Measurements from ENCODE around the gene CLDN14. TPM values are rescaled to one million over a fixed set of nuclear protein-coding genes. Genes with fewer than 3 reads are reported as not detected.

CLDN14 gene
- total RNA-seq, 2 experiments from 2014 or later, result not detected

DNA sequence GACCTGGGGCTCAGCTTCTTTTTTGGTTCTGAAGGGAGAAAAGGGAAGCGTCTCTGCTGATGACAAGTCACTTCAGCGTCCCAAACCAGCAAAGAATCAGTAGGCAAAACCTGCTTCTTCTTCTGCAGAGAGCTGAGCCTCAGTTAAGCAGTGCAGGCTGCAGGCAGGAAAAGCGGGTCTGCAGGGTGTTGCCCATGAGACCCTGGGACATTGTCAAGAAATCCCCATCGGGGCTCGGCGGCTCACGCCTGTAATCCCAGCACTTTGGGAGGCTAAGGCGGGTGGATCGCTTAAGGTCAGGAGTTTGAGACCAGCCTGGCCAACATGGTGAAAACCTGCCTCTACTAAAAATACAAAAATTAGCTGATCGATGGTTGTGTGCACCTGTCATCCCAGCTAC, 16.7 kb downstream of the CLDN14 start:
- no peak for DNase-seq
- CTCF ChIA-PET, result interaction anchor here (0.5 kb wide), 1 partner anchor 1830 kb away, joined by 3 read pairs; no protein-coding TSS in a partner anchor

DNA sequence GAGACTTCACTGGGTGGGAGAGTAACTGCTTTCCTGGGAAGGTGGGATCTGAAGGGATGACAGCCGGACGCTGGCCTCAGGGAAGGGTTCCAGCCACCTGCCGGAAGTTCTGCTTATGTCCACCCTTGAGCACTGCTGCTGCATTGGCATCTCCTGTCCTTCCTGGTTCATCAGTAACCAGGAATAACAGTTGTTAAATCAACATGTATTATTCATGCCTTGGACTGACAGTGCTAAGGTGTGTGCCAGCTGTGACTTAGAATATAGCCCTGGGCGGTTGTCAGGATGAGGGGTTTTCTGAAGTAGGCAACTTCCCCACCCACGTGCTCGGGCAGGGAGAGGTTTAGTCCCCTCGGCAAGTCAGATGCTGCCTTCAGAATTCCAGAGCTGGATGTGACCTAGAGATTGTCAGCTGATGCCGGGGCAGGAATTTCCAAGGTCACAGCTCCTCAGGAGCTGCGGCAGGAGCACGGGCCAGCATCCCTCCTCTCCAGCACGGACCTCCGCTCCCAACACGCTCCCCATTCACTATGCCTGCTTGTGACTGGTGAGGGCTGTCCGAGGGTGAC, 17.9 kb downstream of the CLDN14 start:
- Mint-ChIP-seq H3K4me1 (ENCODE audit: low read depth) (no peaks in the 10 kb centered on the region), H3K36me3 (no peaks in the 10 kb centered on the region), H3K27me3 (no peaks in the 10 kb centered on the region), H3K9me3 (no peaks in the 10 kb centered on the region), H3K27ac (no peak overlapping the region), H3K4me3 (no peak overlapping the region)
- ChIA-PET POLR2A (no interaction called here), CTCF (interaction anchor here (0.6 kb wide), 1 partner anchor 12 kb away, joined by 3 read pairs; no protein-coding TSS in a partner anchor)
- intact Hi-C loops (cut with micrococcal nuclease), result no loop called here
- DNase-seq, result no peak

More for the DNA sequence above, 16.7 kb downstream of the CLDN14 start:
- no peak overlapping the region for H3K27ac Mint-ChIP-seq
- H3K27me3 Mint-ChIP-seq, result no peaks in the 10 kb centered on the region
- intact Hi-C loops (cut with micrococcal nuclease), result no loop called here
- no peaks in the 10 kb centered on the region for H3K9me3 Mint-ChIP-seq
- no peak overlapping the region for H3K4me3 Mint-ChIP-seq
- POLR2A ChIA-PET, result no interaction called here
- no peaks in the 10 kb centered on the region for H3K36me3 Mint-ChIP-seq
- H3K4me1 Mint-ChIP-seq (ENCODE audit: low read depth), result no peaks in the 10 kb centered on the region

DNA sequence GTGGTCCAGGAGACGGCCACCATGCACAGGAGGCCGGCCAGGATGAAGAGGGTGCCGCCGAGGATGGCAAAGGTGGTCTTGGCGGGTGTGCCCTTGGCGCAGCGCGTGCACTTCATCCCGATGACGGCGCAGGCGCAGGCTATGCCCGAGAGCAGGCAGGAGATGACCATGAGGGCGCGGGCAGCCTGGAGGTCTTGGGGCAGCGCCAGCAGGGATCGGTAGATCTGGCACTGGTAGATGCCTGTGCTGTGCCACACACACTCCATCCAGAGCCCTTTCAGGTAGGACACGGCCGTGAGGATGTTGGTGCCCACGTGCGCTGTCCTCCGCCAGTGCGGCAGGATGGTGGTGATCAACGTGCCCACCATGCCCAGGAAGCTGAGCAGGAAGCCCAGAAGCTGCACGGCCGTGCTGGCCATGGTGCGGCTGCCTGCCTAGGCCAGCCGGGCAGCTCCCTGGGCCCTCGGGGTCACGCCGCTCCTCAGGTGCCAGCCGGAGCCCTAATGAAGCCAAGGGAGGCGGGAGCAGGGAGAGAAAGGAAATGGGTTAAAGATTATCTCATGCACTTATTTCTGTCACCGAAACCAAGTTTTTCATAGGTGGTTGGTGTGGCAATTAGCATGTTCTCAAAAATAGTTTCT, 18.5 kb downstream of the CLDN14 start:
- Mint-ChIP-seq H3K27me3 (peaks cover 1% of the 10 kb centered on the region), H3K27ac (no peak overlapping the region), H3K4me3 (no peak overlapping the region), H3K4me1 (ENCODE audit: low read depth) (no peaks in the 10 kb centered on the region), H3K9me3 (no peaks in the 10 kb centered on the region), H3K36me3 (no peaks in the 10 kb centered on the region)
- no peak for DNase-seq
- CTCF ChIA-PET, result no interaction called here
- intact Hi-C loops (cut with micrococcal nuclease), result no loop called here
- POLR2A ChIA-PET, result no interaction called here

DNA sequence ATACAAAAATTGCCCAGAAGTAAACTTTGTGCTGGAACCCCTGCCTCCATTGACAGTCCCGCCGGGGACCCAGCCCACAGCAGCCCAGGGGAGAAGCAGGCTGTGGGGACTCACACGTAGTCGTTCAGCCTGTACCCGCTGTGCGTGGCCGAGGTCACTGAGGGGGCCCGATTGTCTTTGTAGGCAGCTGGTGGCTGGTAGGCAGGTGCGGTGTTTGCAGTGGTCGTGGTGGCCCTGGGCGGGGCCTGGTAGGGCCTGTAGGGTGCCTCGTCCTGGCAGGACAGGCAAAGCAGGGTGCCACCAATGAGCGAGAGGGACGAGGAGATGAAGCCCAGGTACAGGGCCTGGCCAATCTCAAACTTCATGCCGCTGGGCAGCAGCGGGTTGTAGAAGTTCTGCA, 19.1 kb downstream of the CLDN14 start:
- intact Hi-C loops (cut with micrococcal nuclease), result no loop called here
- DNase-seq, result no peak
- ChIA-PET POLR2A (no interaction called here), CTCF (no interaction called here)
- Mint-ChIP-seq H3K36me3 (no peaks in the 10 kb centered on the region), H3K27ac (no peak overlapping the region), H3K4me1 (ENCODE audit: low read depth) (no peaks in the 10 kb centered on the region), H3K4me3 (no peak overlapping the region), H3K27me3 (peaks cover 1% of the 10 kb centered on the region), H3K9me3 (no peaks in the 10 kb centered on the region)

DNA sequence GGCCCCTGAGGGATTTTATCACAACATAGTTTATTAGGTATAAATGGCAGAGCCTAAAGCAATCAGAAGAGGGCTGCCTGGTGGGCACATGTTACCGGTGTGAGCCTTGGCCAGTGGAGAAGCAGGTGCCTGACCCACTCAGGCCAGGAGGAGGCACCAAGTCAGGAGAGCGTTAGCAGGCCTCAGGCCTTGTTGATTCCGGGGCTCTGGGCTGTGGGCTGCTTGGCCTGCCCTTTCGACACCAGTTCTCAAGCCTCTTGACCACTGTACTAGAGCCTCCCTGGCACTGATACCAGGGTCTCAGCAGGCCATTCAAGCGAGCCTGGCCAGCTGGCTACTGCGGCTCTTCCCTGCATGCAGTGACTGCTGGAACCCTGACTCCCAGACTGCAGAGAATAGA, 20.8 kb downstream of the CLDN14 start:
- POLR2A ChIA-PET, result no interaction called here
- no peaks in the 10 kb centered on the region for H3K36me3 Mint-ChIP-seq
- peaks cover 1% of the 10 kb centered on the region for H3K27me3 Mint-ChIP-seq
- no peak overlapping the region for H3K4me3 Mint-ChIP-seq
- no peak for DNase-seq
- CTCF ChIA-PET, result no interaction called here
- no peaks in the 10 kb centered on the region for H3K4me1 Mint-ChIP-seq (ENCODE audit: low read depth)
- H3K9me3 Mint-ChIP-seq, result no peaks in the 10 kb centered on the region
- no peak overlapping the region for H3K27ac Mint-ChIP-seq
- intact Hi-C loops (cut with micrococcal nuclease), result no loop called here

DNA sequence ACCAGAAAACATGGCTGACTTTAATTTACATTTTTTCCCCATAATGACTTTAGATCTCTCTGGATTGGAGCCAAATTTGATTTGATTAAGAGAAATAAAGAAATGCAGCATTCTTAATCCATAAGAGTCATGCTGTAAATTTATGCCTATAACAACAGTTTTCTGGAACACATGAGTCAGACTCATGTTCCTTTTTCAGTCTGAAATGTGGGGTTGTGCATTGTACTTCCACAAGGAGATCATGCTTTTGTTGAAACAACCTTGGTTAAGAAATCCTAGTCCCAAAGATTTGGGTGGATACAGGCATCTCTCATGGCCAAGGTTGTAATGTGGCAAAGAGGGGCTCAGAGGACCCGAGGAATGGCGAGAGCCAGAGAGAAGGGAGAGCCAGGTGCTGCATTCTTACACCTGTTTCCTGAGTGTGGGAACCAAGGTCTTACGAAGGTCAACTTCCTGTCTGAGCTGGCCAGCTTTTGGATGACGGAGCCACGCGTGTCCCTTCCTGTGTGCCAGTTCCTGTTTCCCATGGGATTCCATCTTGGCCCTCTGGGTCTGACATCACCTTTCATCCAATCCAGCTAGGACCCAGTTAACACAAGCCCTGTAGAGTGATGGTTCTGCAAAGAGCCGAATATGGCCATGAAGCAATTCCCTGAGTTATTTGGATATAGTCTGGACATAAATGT, 23.1 kb downstream of the CLDN14 start:
- CTCF ChIA-PET, result no interaction called here
- no peak for DNase-seq
- POLR2A ChIA-PET, result no interaction called here
- Mint-ChIP-seq H3K4me3 (no peak overlapping the region), H3K36me3 (no peaks in the 10 kb centered on the region), H3K27me3 (peaks cover 1% of the 10 kb centered on the region), H3K27ac (no peak overlapping the region), H3K4me1 (ENCODE audit: low read depth) (no peaks in the 10 kb centered on the region), H3K9me3 (no peaks in the 10 kb centered on the region)
- intact Hi-C loops (cut with micrococcal nuclease), result no loop called here

DNA sequence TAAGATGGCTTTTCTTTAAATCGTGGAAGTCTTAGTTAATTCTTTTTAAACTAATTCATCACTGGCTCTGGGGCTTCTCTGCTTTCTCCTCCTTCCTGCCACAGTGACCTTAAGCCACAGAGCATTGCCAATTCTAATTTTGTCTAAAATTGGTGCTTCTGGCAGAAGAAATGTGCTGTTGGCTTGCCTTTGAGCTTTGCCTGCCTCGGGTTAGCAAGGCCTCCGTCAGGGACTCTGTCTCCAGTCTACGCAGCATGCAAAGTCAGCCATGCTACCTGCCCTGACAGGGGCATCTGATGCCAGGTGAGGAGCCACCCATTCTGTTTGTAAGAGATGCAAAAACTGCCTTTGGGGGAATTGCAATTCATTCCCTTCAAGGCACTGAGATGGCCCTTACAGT, 25.2 kb downstream of the CLDN14 start:
- Mint-ChIP-seq H3K36me3 (no peaks in the 10 kb centered on the region), H3K27ac (no peak overlapping the region), H3K27me3 (peaks cover 1% of the 10 kb centered on the region), H3K4me1 (ENCODE audit: low read depth) (no peaks in the 10 kb centered on the region), H3K4me3 (no peak overlapping the region), H3K9me3 (no peaks in the 10 kb centered on the region)
- intact Hi-C loops (cut with micrococcal nuclease), result no loop called here
- POLR2A ChIA-PET, result no interaction called here
- CTCF ChIA-PET, result interaction anchor here (0.7 kb wide), 1 partner anchor 590 kb away, joined by 3 read pairs; no protein-coding TSS in a partner anchor
- DNase-seq, result no peak

DNA sequence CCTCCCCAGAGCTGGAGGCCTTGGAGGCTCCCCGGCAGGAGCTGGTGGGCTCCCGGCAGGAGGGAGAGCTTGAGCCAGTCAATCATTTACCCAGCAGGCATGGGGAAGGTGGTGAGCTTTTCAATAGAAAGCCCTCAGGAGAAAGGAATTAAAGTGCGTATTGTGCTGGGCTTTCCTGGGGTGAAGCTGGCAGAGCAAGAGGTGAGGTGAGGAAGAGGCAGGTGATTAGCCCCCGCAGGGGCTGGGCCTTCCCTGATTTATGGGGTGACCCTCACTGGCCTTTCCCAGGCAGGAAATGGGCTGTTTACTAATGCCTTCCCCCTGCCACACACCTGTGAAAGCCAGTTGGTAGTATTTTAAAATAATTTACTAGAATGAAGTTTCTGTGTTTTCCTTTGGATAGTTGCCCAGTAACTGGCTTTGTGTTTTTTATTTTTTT, 25.8 kb downstream of the CLDN14 start:
- Mint-ChIP-seq H3K9me3 (no peaks in the 10 kb centered on the region), H3K27me3 (peaks cover 1% of the 10 kb centered on the region), H3K36me3 (no peaks in the 10 kb centered on the region), H3K4me1 (ENCODE audit: low read depth) (no peaks in the 10 kb centered on the region), H3K4me3 (no peak overlapping the region), H3K27ac (no peak overlapping the region)
- POLR2A ChIA-PET, result no interaction called here
- intact Hi-C loops (cut with micrococcal nuclease), result no loop called here
- no peak for DNase-seq
- CTCF ChIA-PET, result no interaction called here

DNA sequence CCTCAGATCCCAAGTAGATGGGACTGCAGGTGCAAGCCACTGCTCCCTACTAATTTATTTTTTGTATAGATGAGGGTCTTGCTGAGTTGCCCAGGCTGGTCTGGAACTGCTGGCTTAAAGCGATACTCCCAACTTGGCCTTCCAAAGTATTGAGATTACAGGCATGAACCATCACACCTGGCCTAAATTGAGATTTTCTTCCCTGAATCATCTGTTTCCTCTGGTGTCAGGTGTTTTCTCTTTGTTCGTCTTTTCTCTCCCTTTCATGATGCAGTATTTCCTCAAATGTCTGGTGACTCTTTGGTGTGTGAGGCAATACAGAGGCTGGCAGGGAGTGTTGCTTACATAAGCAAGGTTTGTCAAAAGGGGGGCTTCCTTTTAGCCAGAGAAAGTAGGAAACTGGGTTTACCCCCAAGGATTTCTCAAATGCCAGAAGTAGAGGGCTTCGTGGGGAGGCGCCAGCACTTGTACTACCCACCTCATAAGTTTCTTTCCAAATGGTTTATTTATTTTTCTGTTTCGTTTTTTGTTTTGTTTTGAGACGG, 27.6 kb downstream of the CLDN14 start:
- Mint-ChIP-seq H3K36me3 (no peaks in the 10 kb centered on the region), H3K4me3 (no peak overlapping the region), H3K4me1 (ENCODE audit: low read depth) (no peaks in the 10 kb centered on the region), H3K27me3 (peaks cover 1% of the 10 kb centered on the region), H3K9me3 (no peaks in the 10 kb centered on the region), H3K27ac (no peak overlapping the region)
- POLR2A ChIA-PET, result no interaction called here
- intact Hi-C loops (cut with micrococcal nuclease), result no loop called here
- DNase-seq, result no peak
- CTCF ChIA-PET, result no interaction called here

DNA sequence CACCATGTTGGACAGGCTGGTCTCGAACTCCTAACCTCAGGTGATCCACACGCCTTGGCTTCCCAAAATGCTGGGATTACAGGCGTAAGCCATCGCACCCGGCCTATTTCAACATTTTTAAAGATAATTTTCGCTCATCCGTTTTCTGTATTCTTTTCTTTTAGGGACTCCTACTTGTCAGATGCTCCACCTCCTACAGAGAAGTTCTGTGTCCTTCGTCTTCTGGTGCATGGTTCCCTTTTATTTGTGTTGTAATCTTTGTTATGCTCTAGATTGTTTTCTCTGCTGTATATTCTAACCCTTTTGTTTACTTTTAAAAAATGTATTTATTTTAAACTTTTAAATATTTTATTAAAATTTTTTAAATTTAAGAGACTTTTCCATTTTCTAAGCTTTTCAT, 28.4 kb downstream of the CLDN14 start:
- no peaks in the 10 kb centered on the region for H3K4me1 Mint-ChIP-seq (ENCODE audit: low read depth)
- no peaks in the 10 kb centered on the region for H3K9me3 Mint-ChIP-seq
- CTCF ChIA-PET, result no interaction called here
- intact Hi-C loops (cut with micrococcal nuclease), result no loop called here
- peaks cover 3% of the 10 kb centered on the region for H3K27me3 Mint-ChIP-seq
- DNase-seq, result no peak
- H3K4me3 Mint-ChIP-seq, result no peak overlapping the region
- H3K27ac Mint-ChIP-seq, result no peak overlapping the region
- POLR2A ChIA-PET, result no interaction called here
- no peaks in the 10 kb centered on the region for H3K36me3 Mint-ChIP-seq

DNA sequence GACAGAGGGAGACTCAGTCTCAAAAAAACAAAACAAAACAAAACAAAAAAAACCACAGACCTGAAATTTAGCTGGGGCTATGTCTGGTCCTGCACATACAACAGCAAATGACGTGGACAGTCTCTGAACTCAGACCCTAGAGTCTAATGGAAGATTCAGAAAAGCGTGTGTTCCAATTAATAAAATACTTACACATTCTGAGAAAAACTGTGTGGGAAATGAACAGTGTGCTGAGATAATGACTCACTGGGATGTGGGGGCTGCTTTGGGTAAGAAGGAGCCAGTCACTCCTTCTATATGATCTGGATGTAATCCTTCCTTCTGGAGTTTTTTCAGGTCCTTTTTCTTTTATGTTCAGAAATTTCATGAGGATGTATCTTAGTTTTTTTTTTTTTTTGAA, 29.4 kb downstream of the CLDN14 start:
- no peak for DNase-seq
- Mint-ChIP-seq H3K4me1 (ENCODE audit: low read depth) (no peaks in the 10 kb centered on the region), H3K27ac (no peak overlapping the region), H3K4me3 (no peak overlapping the region), H3K36me3 (no peaks in the 10 kb centered on the region), H3K27me3 (peaks cover 6% of the 10 kb centered on the region), H3K9me3 (no peaks in the 10 kb centered on the region)
- ChIA-PET CTCF (interaction anchor here (0.6 kb wide), 1 partner anchor 12 kb away, joined by 3 read pairs; no protein-coding TSS in a partner anchor), POLR2A (no interaction called here)
- intact Hi-C loops (cut with micrococcal nuclease), result no loop called here

DNA sequence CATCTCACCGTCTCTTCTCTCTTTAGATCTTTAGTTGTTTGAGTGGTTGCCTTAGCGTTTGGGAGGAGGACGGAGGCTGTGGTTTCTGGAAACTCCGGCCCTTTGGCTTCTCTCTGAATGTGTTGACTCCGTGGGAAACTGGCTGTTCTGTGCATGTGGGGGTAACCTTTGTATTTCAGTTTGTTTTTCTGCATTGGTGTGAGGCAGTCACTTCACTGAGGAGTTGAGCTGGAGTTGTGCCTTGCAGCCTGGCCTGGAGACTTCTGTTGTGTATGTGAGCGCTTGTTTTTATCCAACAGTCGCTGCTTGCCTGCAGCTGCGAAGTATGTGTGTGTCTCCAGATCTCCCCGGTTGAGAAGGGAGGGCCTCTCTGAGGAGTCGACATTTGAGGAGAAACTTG, 33.6 kb downstream of the CLDN14 start:
- POLR2A ChIA-PET, result no interaction called here
- intact Hi-C loops (cut with micrococcal nuclease), result no loop called here
- no peaks in the 10 kb centered on the region for H3K4me1 Mint-ChIP-seq (ENCODE audit: low read depth)

DNA sequence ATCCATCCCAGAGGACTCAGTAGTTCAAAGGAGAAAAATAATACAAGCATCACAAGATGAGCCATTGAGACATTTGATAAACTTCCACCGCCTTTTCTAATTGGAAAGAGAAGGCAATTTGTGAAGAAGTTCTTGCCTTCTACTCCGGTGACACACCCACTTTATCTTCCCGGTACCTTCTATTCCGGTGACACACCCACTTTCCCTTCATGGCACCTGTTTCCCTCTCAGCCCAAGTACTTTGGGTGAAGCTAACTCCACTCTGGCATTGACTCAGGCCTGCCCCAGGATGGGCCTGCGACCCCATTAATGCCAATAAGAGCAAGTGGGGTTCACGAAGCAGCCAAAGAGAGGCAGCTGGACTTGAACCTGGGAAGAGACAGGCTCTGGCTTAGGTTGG, 38.2 kb downstream of the CLDN14 start:
- Mint-ChIP-seq H3K9me3 (no peaks in the 10 kb centered on the region), H3K4me1 (ENCODE audit: low read depth) (no peaks in the 10 kb centered on the region), H3K36me3 (no peaks in the 10 kb centered on the region), H3K27ac (no peak overlapping the region), H3K27me3 (peaks cover 7% of the 10 kb centered on the region), H3K4me3 (no peak overlapping the region)
- intact Hi-C loops (cut with micrococcal nuclease), result no loop called here
- no peak for DNase-seq
- ChIA-PET POLR2A (no interaction called here), CTCF (no interaction called here)

More for the DNA sequence above, 33.6 kb downstream of the CLDN14 start:
- no peak for DNase-seq
- no peaks in the 10 kb centered on the region for H3K9me3 Mint-ChIP-seq
- H3K4me3 Mint-ChIP-seq, result no peak overlapping the region
- CTCF ChIA-PET, result no interaction called here
- no peak overlapping the region for H3K27ac Mint-ChIP-seq
- H3K27me3 Mint-ChIP-seq, result peaks cover 8% of the 10 kb centered on the region
- H3K36me3 Mint-ChIP-seq, result no peaks in the 10 kb centered on the region
